CD4-positive, alpha-beta T cell treated with Interleukin-17A for 1 hour (primary cell): ENCODE results near the gene CCDC40.

Source experiments
- DNase-seq: peaks from one replicate; pipeline ENCODE4 v3.0.0-alpha.2; 2020

Gene CCDC40

GRCh38 chr17:80119271-80119791 lies 82.9 kb downstream of the CCDC40 start:
- DNase-seq = no peak

- DNase-seq = no peak
These were observed 83.4 kb downstream of the CCDC40 start for GRCh38 chr17:80119839-80120238.

- no peak for DNase-seq
These were observed 85.7 kb downstream of the CCDC40 start for GRCh38 chr17:80122026-80122575.

- no peak for DNase-seq
These were observed 86.6 kb downstream of the CCDC40 start for GRCh38 chr17:80122926-80123505.

- DNase-seq = no peak
These were observed 87.3 kb downstream of the CCDC40 start for GRCh38 chr17:80123791-80124190.

- no peak for DNase-seq
These were observed 88.0 kb downstream of the CCDC40 start for GRCh38 chr17:80124351-80124981.

- no peak for DNase-seq
These were observed 89.4 kb downstream of the CCDC40 start for GRCh38 chr17:80125656-80126448.

GRCh38 chr17:80126449-80126715 lies 89.9 kb downstream of the CCDC40 start:
- no peak for DNase-seq

GRCh38 chr17:80129006-80129565 lies 92.6 kb downstream of the CCDC40 start:
- no peak for DNase-seq

GRCh38 chr17:80130992-80131391 lies 94.5 kb downstream of the CCDC40 start:
- DNase-seq = no peak

- DNase-seq = no peak
These were observed 96.6 kb downstream of the CCDC40 start for GRCh38 chr17:80132906-80133625.

GRCh38 chr17:80133626-80133970 lies 97.2 kb downstream of the CCDC40 start:
- no peak for DNase-seq

GRCh38 chr17:80137131-80137530 lies 100.7 kb downstream of the CCDC40 start:
- DNase-seq = no peak

GRCh38 chr17:80138856-80139426 lies 102.5 kb downstream of the CCDC40 start:
- DNase-seq = no peak

GRCh38 chr17:80141463-80142165 lies 105.2 kb downstream of the CCDC40 start:
- DNase-seq = no peak

- DNase-seq = no peak
These were observed 106.5 kb downstream of the CCDC40 start for GRCh38 chr17:80142929-80143328.

GRCh38 chr17:80145076-80146075 lies 108.9 kb downstream of the CCDC40 start:
- no peak for DNase-seq

GRCh38 chr17:80146121-80147034 lies 109.9 kb downstream of the CCDC40 start:
- peak; percentile 37 for DNase-seq

- peak; percentile 98 for DNase-seq
These were observed 110.8 kb downstream of the CCDC40 start, which contains the start of gene EIF4A3 for GRCh38 chr17:80147035-80147822. Gene EIF4A3, minus strand, starts transcription at chr17:80147128. Its CDS starts 167 bp downstream, at chr17:80146961.
